SK-N-MC (cell line): Measurements from ENCODE around the gene C2CD4B.
A peak's percentile ranks its signal among the peaks of the same experiment; 100 is the strongest.

Experiments used
- DNase-seq: peaks from one replicate; pipeline ENCODE4 v3.0.0-alpha.2; 2011; ENCODE audit warnings: low read depth, low spot score
- H3K27ac ChIP-seq: fragments of 200-600 bp; sonication (generic); 2 replicates; pipeline ENCODE4 v1.5.1; 2016; ENCODE audit warnings: mixed run types
- H3K36me3 ChIP-seq: fragments of 200-600 bp; sonication (generic); 2 replicates; pipeline ENCODE4 v1.6.1; 2017; ENCODE audit warnings: antibody characterized with exemption, low read length, mixed read lengths; ENCODE audit not compliant: insufficient read depth
- H3K4me3 ChIP-seq: fragments of 200-600 bp; sonication (generic); 2 replicates; pipeline ENCODE4 v1.5.1; 2016
- H3K9ac ChIP-seq: fragments of 200-600 bp; sonication (generic); 2 replicates; pipeline ENCODE4 v1.8.0; 2017; ENCODE audit warnings: mixed run types, mixed read lengths; ENCODE audit not compliant: insufficient read length
- H3K9me3 ChIP-seq: fragments of 200-600 bp; sonication (generic); 2 replicates; pipeline ENCODE4 v1.6.1; 2017; ENCODE audit warnings: low read depth, mild to moderate bottlenecking, antibody characterized with exemption, low read length, moderate library complexity, mixed read lengths
- EZH2 ChIP-seq: fragments of 200-600 bp; sonication (generic); IDR thresholded peaks from one replicate; pipeline ENCODE4 v1.6.1; 2017; ENCODE audit warnings: antibody characterized with exemption
- FOXP2 ChIP-seq: optimal IDR thresholded peaks from 2 replicates; pipeline ENCODE3; 2011; ENCODE audit warnings: mild to moderate bottlenecking, moderate library complexity; ENCODE audit not compliant: insufficient read depth; ENCODE audit errors: extremely low read length, control extremely low read depth
- POLR2AphosphoS5 ChIP-seq: IDR thresholded peaks from 2 replicates; pipeline ENCODE4 v1.6.1; 2012; ENCODE audit warnings: mild to moderate bottlenecking, low read depth, low read length, borderline replicate concordance

Gene C2CD4B

GRCh38 chr15:62125773-62126172 is 39.3 kb downstream of the C2CD4B start:
- no peak overlapping the region for H3K4me3 ChIP-seq
- TF ChIP-seq EZH2, result no peak
- no peaks in the 10 kb centered on the region for H3K9me3 ChIP-seq
- no peak overlapping the region for H3K27ac ChIP-seq
- no peak overlapping the region for H3K9ac ChIP-seq
- DNase-seq, result no peak
- H3K36me3 ChIP-seq, result no peaks in the 10 kb centered on the region

GRCh38 chr15:62124973-62125303 is 40.1 kb downstream of the C2CD4B start:
- H3K9me3 ChIP-seq, result no peaks in the 10 kb centered on the region
- DNase-seq, result no peak
- H3K36me3 ChIP-seq, result no peaks in the 10 kb centered on the region
- H3K4me3 ChIP-seq, result no peak overlapping the region
- TF ChIP-seq EZH2 (no peak), POLR2AphosphoS5 (no peak), FOXP2 (no peak)
- H3K27ac ChIP-seq, result no peak overlapping the region
- H3K9ac ChIP-seq, result no peak overlapping the region

- H3K9ac ChIP-seq, result no peak overlapping the region
- H3K27ac ChIP-seq, result no peak overlapping the region
Observed at GRCh38 chr15:62124176-62124972, 40.7 kb downstream of the C2CD4B start.

GRCh38 chr15:62122249-62122648 is 42.8 kb downstream of the C2CD4B start:
- Histone ChIP-seq H3K27ac (no peak overlapping the region), H3K9me3 (no peaks in the 10 kb centered on the region), H3K4me3 (no peak overlapping the region), H3K9ac (no peak overlapping the region), H3K36me3 (no peaks in the 10 kb centered on the region)
- DNase-seq, result no peak
- TF ChIP-seq EZH2, result no peak
- TF ChIP-seq POLR2AphosphoS5, result no peak
- TF ChIP-seq FOXP2, result no peak

More at GRCh38 chr15:62124176-62124972, 40.7 kb downstream of the C2CD4B start:
- no peaks in the 10 kb centered on the region for H3K9me3 ChIP-seq
- no peak for TF ChIP-seq POLR2AphosphoS5
- no peak for TF ChIP-seq FOXP2
- no peak for TF ChIP-seq EZH2
- DNase-seq, result no peak
- no peaks in the 10 kb centered on the region for H3K36me3 ChIP-seq
- peak overlapping the region; percentile 29; the same call in 1 of the 2 replicates for H3K4me3 ChIP-seq

GRCh38 chr15:62121273-62122015 is 43.6 kb downstream of the C2CD4B start:
- no peak overlapping the region for H3K27ac ChIP-seq
- no peak for DNase-seq
- H3K9me3 ChIP-seq, result no peaks in the 10 kb centered on the region
- no peak overlapping the region for H3K4me3 ChIP-seq
- no peak overlapping the region for H3K9ac ChIP-seq
- no peaks in the 10 kb centered on the region for H3K36me3 ChIP-seq
- TF ChIP-seq EZH2 (no peak), FOXP2 (no peak), POLR2AphosphoS5 (no peak)

- Histone ChIP-seq H3K9ac (no peak overlapping the region), H3K4me3 (no peak overlapping the region), H3K9me3 (no peaks in the 10 kb centered on the region), H3K27ac (no peak overlapping the region), H3K36me3 (no peaks in the 10 kb centered on the region)
- TF ChIP-seq FOXP2 (no peak), POLR2AphosphoS5 (no peak), EZH2 (no peak)
- no peak for DNase-seq
Observed at GRCh38 chr15:62120776-62121175, 44.3 kb downstream of the C2CD4B start.

GRCh38 chr15:62119874-62120273 is 45.2 kb downstream of the C2CD4B start:
- H3K9ac ChIP-seq, result no peak overlapping the region
- H3K4me3 ChIP-seq, result no peak overlapping the region
- no peak for DNase-seq
- TF ChIP-seq FOXP2, result no peak
- TF ChIP-seq EZH2, result no peak
- TF ChIP-seq POLR2AphosphoS5, result no peak
- H3K27ac ChIP-seq, result peak overlapping the region; percentile 44; the same call in 1 of the 2 replicates
- no peaks in the 10 kb centered on the region for H3K36me3 ChIP-seq
- no peaks in the 10 kb centered on the region for H3K9me3 ChIP-seq

- Histone ChIP-seq H3K27ac (peak overlapping the region; percentile 44; the same call in 1 of the 2 replicates), H3K4me3 (no peak overlapping the region), H3K9ac (no peak overlapping the region), H3K9me3 (no peaks in the 10 kb centered on the region), H3K36me3 (no peaks in the 10 kb centered on the region)
- no peak for DNase-seq
- TF ChIP-seq FOXP2 (no peak), EZH2 (no peak), POLR2AphosphoS5 (no peak)
Observed at GRCh38 chr15:62119227-62119864, 45.7 kb downstream of the C2CD4B start.
